H1 (cell line): ENCODE data around the gene SLC26A9. TPM values are rescaled to one million over a fixed set of nuclear protein-coding genes. Genes with fewer than 3 reads are reported as not detected.

Source experiments
- CTCF ChIA-PET: fragments of 300-600 bp; sonication (Branson Sonifier 250); formaldehyde crosslinking; loops from one replicate; lab custom pipeline; 2021; ENCODE audit not compliant: partially characterized antibody; lab: Charles Lee
- POLR2A ChIA-PET: fragments of 300-600 bp; sonication (Branson Sonifier 250); formaldehyde crosslinking; loops from one replicate; lab custom pipeline; 2021; ENCODE audit warnings: inconsistent platforms; ENCODE audit not compliant: partially characterized antibody; lab: Charles Lee
- DNase-seq, 2 experiments: peaks; one replicate each; pipeline versions ENCODE4 v3.0.0 to v3.0.0-alpha.2; 2010 to 2022; ENCODE audit warnings: low spot score in 2 of 2, low read depth in 1 of 2, mixed read lengths in 1 of 2
- FAIRE-seq: peaks from 2 replicates; lab custom pipeline; 2011; peaks lifted over from hg19 to GRCh38; lab: Jason Lieb, UNC
- H2AFZ ChIP-seq: 2 replicates; pipeline ENCODE4 v1.8.1; 2012; ENCODE audit warnings: low read length, inconsistent platforms
- H2AK5ac ChIP-seq: 2 replicates; pipeline ENCODE4 v1.6.1; 2013; ENCODE audit warnings: low read depth, low read length
- H2BK120ac ChIP-seq: replicated peaks from 2 replicates; pipeline ENCODE3; 2013; ENCODE audit warnings: low read depth, low read length, inconsistent platforms
- H2BK12ac ChIP-seq: 2 replicates; pipeline ENCODE4 v1.6.1; 2013; ENCODE audit warnings: low read depth, low read length
- H2BK15ac ChIP-seq: 2 replicates; pipeline ENCODE4 v1.6.1; 2013; ENCODE audit warnings: low read length
- H2BK20ac ChIP-seq: 2 replicates; pipeline ENCODE4 v1.6.1; 2013; ENCODE audit warnings: low read length
- H2BK5ac ChIP-seq: 2 replicates; pipeline ENCODE4 v1.6.1; 2013; ENCODE audit warnings: low read depth, low read length
- H3K14ac ChIP-seq: 2 replicates; pipeline ENCODE4 v1.6.1; 2013; ENCODE audit warnings: inconsistent platforms; ENCODE audit not compliant: insufficient read length
- H3K18ac ChIP-seq: 2 replicates; pipeline ENCODE4 v1.6.1; 2013; ENCODE audit warnings: low read length; ENCODE audit errors: extremely low read depth
- H3K23ac ChIP-seq: 2 replicates; pipeline ENCODE4 v1.6.1; 2013; ENCODE audit warnings: inconsistent platforms; ENCODE audit not compliant: insufficient read length
- H3K23me2 ChIP-seq: 2 replicates; pipeline ENCODE4 v1.6.1; 2013; ENCODE audit warnings: low read depth, low read length
- H3K27ac ChIP-seq: 2 replicates; pipeline ENCODE4 v1.6.1; 2011; ENCODE audit warnings: low read depth, low read length, inconsistent platforms
- H3K27me3 ChIP-seq, 4 experiments: replicated peaks in 1 of 4; 1 replicate in 1 of 4; 2 replicates in 3 of 4; pipeline versions ENCODE4 v1.6.1 to v1.8.1; 2011 to 2013; ENCODE audit warnings: low read length in 3 of 4, mild to moderate bottlenecking in 3 of 4, inconsistent platforms in 2 of 4, mixed read lengths in 2 of 4, moderate library complexity in 1 of 4; ENCODE audit not compliant: control insufficient read depth in 3 of 4, insufficient read depth in 3 of 4; ENCODE audit errors: extremely low read depth in 1 of 4
- H3K36me3 ChIP-seq, 4 experiments: 2 replicates each; pipeline versions ENCODE4 v1.6.1 to v1.8.1; 2011 to 2013; ENCODE audit warnings: mild to moderate bottlenecking in 4 of 4, low read length in 3 of 4, moderate library complexity in 2 of 4, control low read depth in 1 of 4, inconsistent platforms in 1 of 4; ENCODE audit not compliant: insufficient read depth in 4 of 4, control insufficient read depth in 2 of 4
- H3K4ac ChIP-seq: replicated peaks from 2 replicates; pipeline ENCODE3; 2013; ENCODE audit warnings: low read length, low read depth, mixed read lengths, inconsistent platforms; ENCODE audit not compliant: insufficient read length
- H3K4me1 ChIP-seq, 4 experiments: replicated peaks in 1 of 4; 1 replicate in 1 of 4; 2 replicates in 3 of 4; pipeline versions ENCODE4 v1.6.1 to v1.8.1; 2011 to 2013; ENCODE audit warnings: low read length in 3 of 4, inconsistent platforms in 2 of 4, mixed read lengths in 1 of 4; ENCODE audit not compliant: insufficient read depth in 4 of 4, control insufficient read depth in 3 of 4
- H3K4me2 ChIP-seq, 2 experiments: 2 replicates each; pipeline versions ENCODE4 v1.6.1 to v1.8.1; 2011 to 2013; ENCODE audit warnings: low read depth in 2 of 2, low read length in 2 of 2, control low read depth in 1 of 2, inconsistent platforms in 1 of 2, mild to moderate bottlenecking in 1 of 2; ENCODE audit not compliant: insufficient read depth in 1 of 2
- H3K4me3 ChIP-seq, 4 experiments: fragments of 200-600, 300-600 bp in 1 of 4; sonication (generic), shearing (Covaris generic), sonication (Bioruptor Twin) in 1 of 4; 2 replicates each; pipeline versions ENCODE4 v1.5.1 to v1.8.1; 2011 to 2016; ENCODE audit warnings: low read length in 4 of 4, low read depth in 3 of 4, control low read depth in 2 of 4, inconsistent platforms in 2 of 4, mild to moderate bottlenecking in 2 of 4, mixed read lengths in 1 of 4, moderate library complexity in 1 of 4; ENCODE audit not compliant: insufficient read depth in 2 of 4; ENCODE audit errors: extremely low read depth in 1 of 4
- H3K56ac ChIP-seq: replicated peaks from 2 replicates; pipeline ENCODE3; 2013; ENCODE audit warnings: low read depth, mild to moderate bottlenecking, mixed read lengths, low read length, inconsistent platforms; ENCODE audit not compliant: insufficient read length
- H3K79me1 ChIP-seq: 2 replicates; pipeline ENCODE4 v1.6.1; 2013; ENCODE audit warnings: low read depth, low read length, control low read depth
- H3K79me2 ChIP-seq, 2 experiments: 2 replicates each; pipeline versions ENCODE4 v1.6.1 to v1.8.1; 2012 to 2013; ENCODE audit warnings: low read length in 2 of 2, mild to moderate bottlenecking in 2 of 2, inconsistent platforms in 1 of 2; ENCODE audit not compliant: insufficient read depth in 2 of 2, control insufficient read depth in 1 of 2
- H3K9ac ChIP-seq, 4 experiments: replicated peaks in 1 of 4; 1 replicate in 1 of 4; 2 replicates in 3 of 4; pipeline versions ENCODE4 v1.6.1 to v1.8.1; 2011 to 2013; ENCODE audit warnings: low read depth in 3 of 4, low read length in 3 of 4, control low read depth in 2 of 4, mild to moderate bottlenecking in 2 of 4, moderate library complexity in 2 of 4, inconsistent platforms in 1 of 4; ENCODE audit errors: extremely low read depth in 1 of 4
- H3K9me3 ChIP-seq, 2 experiments: 2 replicates each; pipeline versions ENCODE4 v1.6.1 to v1.8.1; 2012 to 2013; ENCODE audit warnings: mild to moderate bottlenecking in 2 of 2, moderate library complexity in 2 of 2, control low read depth in 1 of 2, inconsistent platforms in 1 of 2, low read depth in 1 of 2, low read length in 1 of 2, mixed read lengths in 1 of 2; ENCODE audit not compliant: insufficient read depth in 2 of 2
- H4K20me1 ChIP-seq, 2 experiments: replicated peaks in 1 of 2; 2 replicates each; pipeline versions ENCODE3 to v1.8.1; 2011 to 2013; ENCODE audit warnings: inconsistent platforms in 2 of 2, low read length in 2 of 2, mild to moderate bottlenecking in 1 of 2; ENCODE audit not compliant: insufficient read depth in 2 of 2, control insufficient read depth in 1 of 2
- H4K5ac ChIP-seq: 2 replicates; pipeline ENCODE4 v1.6.1; 2013; ENCODE audit warnings: low read length, low read depth, mixed read lengths, inconsistent platforms; ENCODE audit not compliant: insufficient read length
- H4K8ac ChIP-seq: 2 replicates; pipeline ENCODE4 v1.8.0; 2013; ENCODE audit warnings: mild to moderate bottlenecking, moderate library complexity, low read length, inconsistent platforms; ENCODE audit not compliant: insufficient read depth; ENCODE audit errors: extremely low read depth
- H4K91ac ChIP-seq: replicated peaks from 2 replicates; pipeline ENCODE3; 2013; ENCODE audit warnings: low read length, mixed read lengths, inconsistent platforms; ENCODE audit not compliant: insufficient read length
- EP300 ChIP-seq, 2 experiments: IDR thresholded peaks; 1 replicate in 1 of 2; 2 replicates in 1 of 2; pipeline ENCODE4 v1.6.1; 2011 to 2012; ENCODE audit warnings: low read depth in 2 of 2, low read length in 2 of 2, mild to moderate bottlenecking in 2 of 2, borderline replicate concordance in 1 of 2, inconsistent platforms in 1 of 2, moderate library complexity in 1 of 2
- RFX5 ChIP-seq: IDR thresholded peaks from 2 replicates; pipeline ENCODE4 v1.6.1; 2011; ENCODE audit warnings: low read depth, low read length, improper control_type of control experiment, borderline replicate concordance
- WGBS, 2 experiments: shearing (Covaris generic) in 1 of 2; methylation state at CpG; one replicate each; pipeline versions ENCODE4 v1.1.6 to v1.1.7; 2013 to 2015; ENCODE audit warnings: low lambda C conversion rate in 2 of 2, mixed read lengths in 2 of 2, inconsistent platforms in 1 of 2, low coverage in 1 of 2, missing lambda C conversion rate in 1 of 2; ENCODE audit not compliant: insufficient replicate concordance in 2 of 2, insufficient coverage in 1 of 2, insufficient read length in 1 of 2; ENCODE audit errors: extremely low coverage in 1 of 2, missing lambda C conversion rate in 1 of 2; 5-methylcytosine and 5-hydroxymethylcytosine counted together
- polyA plus RNA-seq, 7 experiments: library from polyadenylated mRNA; depleted of rRNA in 3 of 7; stranded (reverse) in 5 of 7; unstranded in 2 of 7; fragments of >200 nt in 5 of 7; fragments of 200-250 nt in 2 of 7; gene quantifications; 1 replicate in 5 of 7; 2 replicates in 1 of 7; 4 replicates in 1 of 7; pipeline versions ENCODE4 v1.2.1 to v1.2.3, GENCODE V29; 2011 to 2013; ENCODE audit warnings: missing spikeins in 2 of 7, mixed read lengths in 2 of 7
- total RNA-seq: library from RNA; stranded (reverse); fragmentation: NEBNext Ultra II Directional; extraction: Animal tissue kit (Norgen Biotek cat#: 25700); gene quantifications from 2 replicates; pipeline ENCODE4 v1.2.1, GENCODE V29; 2021

Gene SLC26A9
- total and polyA plus RNA-seq, 2 of the 8 experiments (the other 6 are each of a cell fraction or from before 2014, with no cell fraction given) = not detected

DNA sequence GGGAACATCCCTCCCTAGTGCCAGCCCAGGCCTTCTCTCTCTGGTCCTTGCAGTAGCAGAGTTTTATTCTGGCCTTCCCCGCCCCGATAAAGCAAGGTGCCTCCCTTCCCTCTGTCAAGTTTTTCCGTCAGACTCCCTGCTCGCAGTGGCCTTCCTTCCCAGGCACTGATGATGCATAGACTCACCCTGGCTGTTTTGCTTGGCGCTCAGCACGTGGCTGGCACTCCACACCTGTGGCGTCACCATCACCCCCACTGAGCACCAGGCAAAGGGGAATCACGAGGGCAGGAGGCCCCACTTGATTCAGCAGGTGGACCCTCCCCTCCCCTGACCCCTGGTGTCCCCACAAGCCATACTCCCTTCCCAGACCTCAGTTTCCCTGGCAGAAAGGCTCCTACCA, 7.4 kb downstream of the SLC26A9 start:
- no peak overlapping the region for H3K18ac ChIP-seq
- no peak for FAIRE-seq
- H4K91ac ChIP-seq = peak overlapping the region; percentile 22
- no peak for DNase-seq
- no peak overlapping the region for H3K4me2 ChIP-seq
- H2BK15ac ChIP-seq = no peak overlapping the region
- no peak overlapping the region; the same call in 1 of the 2 replicates for H4K8ac ChIP-seq
- H2BK120ac ChIP-seq = no peak overlapping the region
- WGBS, 2 experiments = 89% methylated on average over 3 of the region's 8 CpGs; no CpG with 5 or more reads in 1 of the 2 experiments
- ChIA-PET POLR2A (no interaction called here), CTCF (interaction anchor here (1.1 to 1.3 kb wide), 2 partner anchors 17 to 41 kb away, joined by 3 to 4 read pairs; no protein-coding TSS in a partner anchor)
- no peaks in the 10 kb centered on the region for H3K9me3 ChIP-seq
- H3K4ac ChIP-seq = no peak overlapping the region
- H3K79me1 ChIP-seq = no peaks in the 10 kb centered on the region
- TF ChIP-seq RFX5 (no peak), EP300 (IDR thresholded peaks at IDR 0.05; ENCODE audit: borderline replicate concordance in 1 of 2, low read depth in 2 of 2, low read length in 2 of 2) (no peak)
- no peak overlapping the region for H4K5ac ChIP-seq
- no peak overlapping the region for H3K23ac ChIP-seq
- peaks cover 9 to 22% (median 15%) of the 10 kb centered on the region in 4 experiments for H3K4me1 ChIP-seq
- H3K79me2 ChIP-seq = no peaks in the 10 kb centered on the region
- no peak overlapping the region for H3K27ac ChIP-seq
- H3K14ac ChIP-seq = no peak overlapping the region
- no peak overlapping the region for H3K56ac ChIP-seq
- no peak overlapping the region for H3K9ac ChIP-seq
- 0 out of 2 replicates have a peak overlapping the region, but pooled peaks have one; percentile 34 for H2BK20ac ChIP-seq
- H3K27me3 ChIP-seq = no peaks in the 10 kb centered on the region; a peak in 1 of 7 replicates
- 0 out of 2 replicates have a peak overlapping the region, but pooled peaks have one; percentile 75 for H2AK5ac ChIP-seq
- no peak overlapping the region for H3K4me3 ChIP-seq
- no peak overlapping the region for H2AFZ ChIP-seq
- H2BK5ac ChIP-seq = no peak overlapping the region
- no peaks in the 10 kb centered on the region for H3K36me3 ChIP-seq
- peak overlapping the region; percentile 14; the same call in 1 of the 2 replicates for H2BK12ac ChIP-seq
- H4K20me1 ChIP-seq = no peaks in the 10 kb centered on the region
- no peaks in the 10 kb centered on the region; the same call in 1 of the 2 replicates for H3K23me2 ChIP-seq
